Measurements from ENCODE around the gene ANO5.
A peak's percentile ranks its signal among the peaks of the same experiment; 100 is the strongest.

ANO5 gene

GRCh38 chr11:22180131-22180530 is 12.8 kb upstream of the ANO5 start:
- no peaks in the 10 kb centered on the region for H3K27me3 Mint-ChIP-seq
- no peaks in the 10 kb centered on the region for H3K4me1 Mint-ChIP-seq (ENCODE audit: low read depth in 2 of 2)
- peaks cover 0 to 4% of the 10 kb centered on the region in 2 donors for H3K9me3 Mint-ChIP-seq
- no peak overlapping the region for H3K27ac Mint-ChIP-seq
- no peak for ATAC-seq (replicated peaks)
- H3K36me3 Mint-ChIP-seq (ENCODE audit: insufficient read depth) = no peaks in the 10 kb centered on the region
- H3K4me3 Mint-ChIP-seq = no peak overlapping the region
- no peak for DNase-seq

GRCh38 chr11:22189660-22190059 is 3.2 kb upstream of the ANO5 start:
- peaks cover 5 to 6% of the 10 kb centered on the region in 2 donors for H3K9me3 Mint-ChIP-seq
- H3K27ac Mint-ChIP-seq = no peak overlapping the region
- peaks cover 0 to 6% of the 10 kb centered on the region in 2 donors for H3K4me1 Mint-ChIP-seq (ENCODE audit: low read depth in 2 of 2)
- H3K36me3 Mint-ChIP-seq (ENCODE audit: insufficient read depth) = peaks cover 4% of the 10 kb centered on the region
- DNase-seq (no peak), ATAC-seq (replicated peaks) (no peak)
- peaks cover 11 to 31% of the 10 kb centered on the region in 2 donors for H3K27me3 Mint-ChIP-seq
- H3K4me3 Mint-ChIP-seq = no peak overlapping the region

- no peak overlapping the region for H3K27ac Mint-ChIP-seq
- peaks cover 5 to 6% of the 10 kb centered on the region in 2 donors for H3K9me3 Mint-ChIP-seq
- H3K4me3 Mint-ChIP-seq = no peak overlapping the region
- H3K27me3 Mint-ChIP-seq = peaks cover 11 to 33% of the 10 kb centered on the region in 2 donors
- H3K36me3 Mint-ChIP-seq (ENCODE audit: insufficient read depth) = peaks cover 4% of the 10 kb centered on the region
- peaks cover 0 to 6% of the 10 kb centered on the region in 2 donors for H3K4me1 Mint-ChIP-seq (ENCODE audit: low read depth in 2 of 2)
- DNase-seq (no peak), ATAC-seq (replicated peaks) (no peak)
Observed at GRCh38 chr11:22190827-22191463, 1.9 kb upstream of the ANO5 start.

DNA sequence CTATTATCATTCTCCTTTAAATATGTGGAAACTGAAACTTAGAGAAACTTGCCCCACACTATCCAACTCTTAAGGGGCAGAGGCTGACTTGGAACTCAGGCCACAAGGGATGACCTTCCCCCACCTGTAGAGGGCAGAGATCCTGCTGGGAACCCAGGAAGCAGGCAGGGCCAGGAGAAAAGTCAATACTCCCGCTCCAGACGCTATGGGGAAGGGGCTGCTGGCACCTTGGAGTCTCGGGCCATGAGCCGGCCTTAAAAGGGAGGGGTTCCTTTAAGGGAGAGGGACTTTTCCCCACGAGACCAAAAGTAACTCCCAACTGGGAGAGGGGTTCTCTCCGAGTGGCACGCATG is 620 bp upstream of the ANO5 start:
- H3K4me1 Mint-ChIP-seq (ENCODE audit: low read depth in 2 of 2) = peaks cover 0 to 6% of the 10 kb centered on the region in 2 donors
- peaks cover 3 to 5% of the 10 kb centered on the region in 2 donors for H3K9me3 Mint-ChIP-seq
- peaks cover 11 to 33% of the 10 kb centered on the region in 2 donors for H3K27me3 Mint-ChIP-seq
- peaks cover 4% of the 10 kb centered on the region for H3K36me3 Mint-ChIP-seq (ENCODE audit: insufficient read depth)
- ATAC-seq (replicated peaks) (no peak), DNase-seq (no peak)
- H3K27ac Mint-ChIP-seq = no peak overlapping the region
- peak overlapping the region; percentile 10 to 71 for H3K4me3 Mint-ChIP-seq

DNA sequence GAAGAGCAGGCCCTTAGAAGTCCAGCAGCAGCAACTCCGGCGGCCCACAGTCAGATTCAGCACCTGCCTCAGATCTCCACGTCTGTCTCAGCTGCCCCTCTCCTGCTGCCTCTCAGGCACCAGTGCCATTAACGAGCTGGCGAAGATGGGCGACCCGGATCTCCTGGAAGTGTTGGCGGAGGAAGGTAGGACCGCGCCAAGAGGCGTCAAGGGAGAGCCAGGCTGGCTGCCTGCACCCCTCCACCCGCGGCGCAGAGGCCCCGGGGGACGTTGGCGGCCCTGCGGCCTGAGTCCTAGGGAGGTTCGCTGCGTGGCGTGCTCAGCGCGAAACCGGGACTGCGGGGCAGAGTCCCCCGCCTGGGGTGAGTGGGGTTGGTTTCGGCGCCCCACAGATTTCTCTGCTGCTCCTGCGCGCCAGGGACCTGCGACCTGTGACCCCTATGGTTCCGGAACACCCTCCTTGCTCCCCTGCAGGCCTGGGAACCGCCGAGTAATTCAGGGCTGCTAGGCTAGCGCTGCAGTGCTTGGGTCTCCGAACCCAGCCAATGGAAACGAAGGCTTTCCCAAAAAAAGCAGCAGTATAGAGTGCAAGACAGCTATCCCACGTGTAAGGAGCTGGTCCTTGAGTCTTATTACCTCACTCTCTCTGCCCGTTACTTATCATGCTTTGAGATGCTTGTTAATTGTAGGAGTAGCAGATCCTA is 615 bp downstream of the ANO5 start:
- ATAC-seq (replicated peaks) = no peak
- Mint-ChIP-seq H3K4me1 (ENCODE audit: low read depth in 2 of 2) (peaks cover 0 to 6% of the 10 kb centered on the region in 2 donors), H3K9me3 (peaks cover 6 to 9% of the 10 kb centered on the region in 2 donors), H3K27ac (no peak overlapping the region), H3K4me3 (peak overlapping the region in 1 of 2 donors; percentile 47), H3K36me3 (ENCODE audit: insufficient read depth) (peaks cover 4% of the 10 kb centered on the region), H3K27me3 (peaks cover 11 to 33% of the 10 kb centered on the region in 2 donors)
- DNase-seq = no peak

- H3K4me3 Mint-ChIP-seq = no peak overlapping the region
- peaks cover 11 to 33% of the 10 kb centered on the region in 2 donors for H3K27me3 Mint-ChIP-seq
- H3K27ac Mint-ChIP-seq = no peak overlapping the region
- H3K36me3 Mint-ChIP-seq (ENCODE audit: insufficient read depth) = peaks cover 4% of the 10 kb centered on the region
- H3K9me3 Mint-ChIP-seq = peaks cover 6 to 9% of the 10 kb centered on the region in 2 donors
- ATAC-seq (replicated peaks) = no peak
- H3K4me1 Mint-ChIP-seq (ENCODE audit: low read depth in 2 of 2) = peaks cover 0 to 6% of the 10 kb centered on the region in 2 donors
- no peak for DNase-seq
Observed at GRCh38 chr11:22194306-22194705, 1.4 kb downstream of the ANO5 start.

DNA sequence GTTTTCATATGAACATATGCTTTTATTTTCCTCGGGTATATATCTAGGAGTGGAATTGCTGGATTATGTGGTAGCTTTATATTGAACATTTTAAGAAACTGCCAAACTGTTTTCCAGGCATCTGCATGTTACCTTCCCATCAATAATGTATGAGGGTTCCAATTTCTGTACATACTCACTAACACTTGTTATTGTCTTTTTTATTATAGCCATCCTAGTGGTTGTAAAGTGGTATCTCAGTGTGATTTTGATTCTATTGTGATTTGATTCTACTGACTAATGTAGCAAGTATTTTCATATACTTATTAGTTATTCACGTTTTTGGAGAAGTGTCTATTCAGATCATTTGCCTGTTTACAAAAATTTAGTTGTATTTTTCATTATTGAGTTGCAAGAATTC is 2.0 kb downstream of the ANO5 start:
- H3K27me3 Mint-ChIP-seq = peaks cover 11 to 33% of the 10 kb centered on the region in 2 donors
- no peak overlapping the region for H3K4me3 Mint-ChIP-seq
- H3K4me1 Mint-ChIP-seq (ENCODE audit: low read depth in 2 of 2) = peaks cover 0 to 6% of the 10 kb centered on the region in 2 donors
- ATAC-seq (replicated peaks) = no peak
- peaks cover 4% of the 10 kb centered on the region for H3K36me3 Mint-ChIP-seq (ENCODE audit: insufficient read depth)
- H3K27ac Mint-ChIP-seq = no peak overlapping the region
- DNase-seq = no peak
- H3K9me3 Mint-ChIP-seq = peaks cover 6 to 9% of the 10 kb centered on the region in 2 donors

GRCh38 chr11:22197139-22198005 is 4.5 kb downstream of the ANO5 start:
- no peak overlapping the region for H3K27ac Mint-ChIP-seq
- no peak overlapping the region for H3K4me3 Mint-ChIP-seq

DNA sequence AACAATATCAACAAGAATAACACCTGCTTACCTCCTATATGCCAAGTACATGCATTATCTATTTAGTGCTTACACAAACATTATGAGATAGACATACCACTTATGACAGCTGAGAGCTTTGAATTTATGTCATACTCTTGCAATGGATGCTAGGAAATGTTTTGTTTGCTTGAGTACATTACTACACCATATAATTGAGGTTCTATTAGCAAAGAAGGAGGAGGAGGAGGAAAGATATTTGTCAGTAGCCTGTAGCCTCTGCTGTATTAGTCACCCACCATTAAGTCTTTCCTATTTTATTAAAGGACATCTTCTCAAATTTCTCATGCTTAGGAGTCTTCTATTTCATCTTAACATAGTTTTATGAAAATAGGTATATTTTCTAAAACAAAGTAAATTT is 6.4 kb downstream of the ANO5 start:
- Mint-ChIP-seq H3K27me3 (peaks cover 0 to 7% of the 10 kb centered on the region in 2 donors), H3K9me3 (peaks cover 1 to 9% of the 10 kb centered on the region in 2 donors), H3K27ac (no peak overlapping the region), H3K36me3 (ENCODE audit: insufficient read depth) (no peaks in the 10 kb centered on the region), H3K4me1 (ENCODE audit: low read depth in 2 of 2) (no peaks in the 10 kb centered on the region), H3K4me3 (no peak overlapping the region)
- no peak for ATAC-seq (replicated peaks)
- DNase-seq = no peak

More at GRCh38 chr11:22197139-22198005, 4.5 kb downstream of the ANO5 start:
- Mint-ChIP-seq H3K36me3 (ENCODE audit: insufficient read depth) (peaks cover 3% of the 10 kb centered on the region), H3K9me3 (peaks cover 1 to 9% of the 10 kb centered on the region in 2 donors), H3K4me1 (ENCODE audit: low read depth in 2 of 2) (peaks cover 0 to 5% of the 10 kb centered on the region in 2 donors), H3K27me3 (peaks cover 3 to 23% of the 10 kb centered on the region in 2 donors)
- ATAC-seq (replicated peaks) = no peak
- no peak for DNase-seq

DNA sequence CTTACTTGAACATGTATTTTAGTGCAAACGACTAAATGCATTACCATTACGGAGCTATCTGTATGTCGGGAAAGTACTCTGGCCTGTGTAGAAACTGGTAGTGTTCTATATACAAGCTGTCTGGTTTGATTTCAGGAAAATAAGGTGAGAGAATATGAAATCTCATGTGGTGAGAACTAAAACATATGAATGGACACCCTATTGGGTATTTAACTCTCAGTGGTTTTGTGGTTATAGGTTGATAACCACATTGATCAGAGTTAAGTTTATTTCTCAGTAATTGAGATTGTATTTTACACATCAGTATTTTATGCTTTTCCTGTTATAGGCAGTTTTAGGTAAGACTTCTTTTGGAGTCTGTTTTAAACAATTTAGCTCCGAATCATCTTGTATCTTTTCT is 10.4 kb downstream of the ANO5 start:
- Mint-ChIP-seq H3K4me3 (no peak overlapping the region), H3K4me1 (ENCODE audit: low read depth in 2 of 2) (no peaks in the 10 kb centered on the region), H3K36me3 (ENCODE audit: insufficient read depth) (no peaks in the 10 kb centered on the region), H3K27ac (no peak overlapping the region), H3K9me3 (peaks cover 0 to under 1% of the 10 kb centered on the region in 2 donors), H3K27me3 (no peaks in the 10 kb centered on the region)
- ATAC-seq (replicated peaks) (no peak), DNase-seq (no peak)

DNA sequence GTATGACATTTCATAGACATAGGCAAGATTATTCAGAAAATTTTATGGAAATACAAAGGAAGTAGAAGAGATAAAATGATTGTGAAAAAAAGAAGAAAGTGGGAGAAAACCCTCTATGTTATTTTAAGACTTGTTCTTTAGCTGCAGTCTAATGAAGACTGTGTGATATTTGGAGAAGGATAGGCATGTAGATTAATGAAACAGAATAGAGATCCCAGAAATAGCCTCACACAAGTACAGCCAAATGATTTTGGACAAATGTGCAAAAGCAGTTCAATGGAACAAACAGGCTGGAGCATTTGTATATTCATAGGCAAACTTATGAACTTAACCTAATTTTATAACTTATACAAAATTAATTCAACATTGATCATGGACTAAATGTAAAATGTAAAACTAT is 14.3 kb downstream of the ANO5 start:
- H3K36me3 Mint-ChIP-seq (ENCODE audit: insufficient read depth) = no peaks in the 10 kb centered on the region
- ATAC-seq (replicated peaks) = no peak
- H3K27me3 Mint-ChIP-seq = no peaks in the 10 kb centered on the region

GRCh38 chr11:22208151-22208858 is 15.4 kb downstream of the ANO5 start:
- Mint-ChIP-seq H3K4me3 (no peak overlapping the region), H3K27ac (no peak overlapping the region), H3K9me3 (peaks cover 0 to 2% of the 10 kb centered on the region in 2 donors), H3K36me3 (ENCODE audit: insufficient read depth) (no peaks in the 10 kb centered on the region), H3K27me3 (no peaks in the 10 kb centered on the region), H3K4me1 (ENCODE audit: low read depth in 2 of 2) (no peaks in the 10 kb centered on the region)
- no peak for ATAC-seq (replicated peaks)
- DNase-seq = no peak

More for the DNA sequence above, 14.3 kb downstream of the ANO5 start:
- no peak overlapping the region for H3K4me3 Mint-ChIP-seq
- DNase-seq = no peak
- H3K9me3 Mint-ChIP-seq = peaks cover 0 to 2% of the 10 kb centered on the region in 2 donors
- no peaks in the 10 kb centered on the region for H3K4me1 Mint-ChIP-seq (ENCODE audit: low read depth in 2 of 2)
- H3K27ac Mint-ChIP-seq = no peak overlapping the region

GRCh38 chr11:22216940-22217339 is 24.1 kb downstream of the ANO5 start:
- Mint-ChIP-seq H3K4me1 (ENCODE audit: low read depth in 2 of 2) (no peaks in the 10 kb centered on the region), H3K9me3 (peaks cover 0 to 2% of the 10 kb centered on the region in 2 donors), H3K27me3 (no peaks in the 10 kb centered on the region), H3K36me3 (ENCODE audit: insufficient read depth) (no peaks in the 10 kb centered on the region), H3K27ac (no peak overlapping the region), H3K4me3 (no peak overlapping the region)
- ATAC-seq (replicated peaks) (no peak), DNase-seq (no peak)
